Measurements from ENCODE around the gene EXOC6.

Gene EXOC6

DNA sequence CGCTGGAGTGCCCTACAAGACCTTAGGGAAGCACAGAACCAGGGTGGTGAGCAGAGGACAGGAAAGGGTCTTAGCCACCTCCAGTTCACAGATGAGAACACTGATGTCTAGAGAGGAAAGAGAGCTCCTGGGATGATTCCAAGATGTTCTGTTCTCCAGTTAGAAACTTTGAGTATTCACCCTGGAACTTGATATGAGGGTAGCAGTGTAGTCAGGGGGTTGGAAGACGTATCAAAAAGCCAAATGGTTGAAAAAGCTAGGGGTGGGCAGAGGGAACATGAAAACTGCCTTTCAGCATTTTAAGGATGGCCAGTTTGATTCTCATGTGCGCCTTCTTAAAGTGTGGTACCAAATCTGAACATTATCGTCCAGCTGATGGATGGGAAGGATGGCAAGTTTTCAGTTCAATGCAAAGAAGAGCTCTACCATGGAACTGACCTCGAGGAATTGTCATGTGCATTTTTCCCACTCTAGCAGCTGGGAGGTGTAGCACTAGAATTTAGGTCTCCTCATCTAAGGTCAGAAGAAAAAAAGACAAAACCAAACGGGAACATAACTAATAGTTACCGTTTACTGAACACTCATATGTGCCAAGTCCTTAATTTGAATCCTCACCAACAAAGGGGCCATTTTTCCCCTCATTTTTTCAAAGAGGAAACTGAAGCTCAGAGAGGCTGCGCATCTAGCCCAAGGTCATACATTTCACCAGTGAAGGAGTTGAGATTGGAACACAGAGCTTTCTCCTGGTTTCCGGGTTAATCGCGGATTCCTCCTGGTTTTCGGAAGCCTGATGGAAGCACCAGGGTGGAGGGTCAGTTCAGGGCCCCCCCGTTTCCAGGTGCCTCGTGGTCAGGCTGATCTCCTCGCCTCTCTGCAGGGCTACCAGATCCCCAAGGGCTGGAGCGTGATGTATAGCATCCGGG is 219.4 kb downstream of the EXOC6 start:
- Histone ChIP-seq H3K36me3 (ENCODE audit: control insufficient read depth in 5 of 5, insufficient read depth in 5 of 5, low read length in 5 of 5) (no peaks in the 10 kb centered on the region), H3K9ac (ENCODE audit: low read length in 5 of 5) (no peak overlapping the region), H3K9me3 (ENCODE audit: control insufficient read depth in 5 of 5, low read length in 5 of 5) (no peaks in the 10 kb centered on the region), H3K4me1 (ENCODE audit: control insufficient read depth in 5 of 5, insufficient read depth in 5 of 5, low read length in 5 of 5) (peaks cover 2 to 36% (median 33%) of the 10 kb centered on the region in 5 donors), H3K27ac (ENCODE audit: low read depth, low read length) (no peak overlapping the region), H3K4me3 (ENCODE audit: low read depth in 1 of 5, low read length in 5 of 5) (no peak overlapping the region), H3K27me3 (ENCODE audit: control insufficient read depth in 5 of 5, insufficient read depth in 4 of 5, low read length in 5 of 5) (peaks cover 78 to 96% (median 79%) of the 10 kb centered on the region in 5 donors)

DNA sequence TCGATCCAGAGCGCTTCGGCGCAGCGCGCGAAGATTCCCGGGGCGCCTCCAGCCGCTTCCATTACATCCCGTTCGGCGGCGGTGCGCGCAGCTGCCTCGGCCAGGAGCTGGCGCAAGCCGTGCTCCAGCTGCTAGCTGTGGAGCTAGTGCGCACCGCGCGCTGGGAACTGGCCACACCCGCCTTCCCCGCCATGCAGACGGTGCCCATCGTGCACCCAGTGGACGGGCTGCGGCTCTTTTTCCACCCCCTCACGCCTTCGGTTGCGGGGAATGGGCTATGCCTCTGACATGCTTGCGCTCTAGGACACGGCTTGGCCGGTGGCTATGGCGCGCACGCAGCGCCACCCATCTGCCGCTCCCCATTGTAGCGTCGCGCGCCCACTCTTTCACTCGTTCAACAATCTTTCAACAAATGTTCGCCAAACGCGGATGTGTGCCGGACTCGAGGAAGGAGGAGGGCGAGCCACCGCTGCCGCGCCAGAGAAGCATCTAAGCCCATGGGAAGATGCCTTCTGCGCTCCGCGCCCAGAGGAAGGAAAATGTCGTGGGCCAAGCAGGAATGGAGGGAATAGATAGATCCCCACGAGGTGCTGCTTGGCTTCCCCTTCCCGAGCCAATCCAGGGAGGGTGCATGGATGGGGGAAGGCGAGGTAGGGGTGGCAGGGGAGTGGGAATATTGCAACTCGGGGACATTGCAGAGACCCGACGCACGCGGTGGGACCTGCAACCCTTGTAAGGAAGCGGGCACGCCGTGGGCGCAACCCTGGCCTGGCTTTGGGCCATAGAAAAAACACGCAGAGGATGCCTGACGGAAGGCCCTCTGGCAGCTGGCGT is 220.3 kb downstream of the EXOC6 start:
- Histone ChIP-seq H3K4me3 (ENCODE audit: low read depth in 1 of 5, low read length in 5 of 5) (peak overlapping the region in 1 of 5 donors; percentile 1), H3K27ac (ENCODE audit: low read depth, low read length) (no peak overlapping the region), H3K27me3 (ENCODE audit: control insufficient read depth in 5 of 5, insufficient read depth in 4 of 5, low read length in 5 of 5) (peaks cover 82 to 96% (median 85%) of the 10 kb centered on the region in 5 donors), H3K9me3 (ENCODE audit: control insufficient read depth in 5 of 5, low read length in 5 of 5) (no peaks in the 10 kb centered on the region), H3K4me1 (ENCODE audit: control insufficient read depth in 5 of 5, insufficient read depth in 5 of 5, low read length in 5 of 5) (peaks cover 2 to 38% (median 37%) of the 10 kb centered on the region in 5 donors), H3K36me3 (ENCODE audit: control insufficient read depth in 5 of 5, insufficient read depth in 5 of 5, low read length in 5 of 5) (no peaks in the 10 kb centered on the region), H3K9ac (ENCODE audit: low read length in 5 of 5) (no peak overlapping the region)

DNA sequence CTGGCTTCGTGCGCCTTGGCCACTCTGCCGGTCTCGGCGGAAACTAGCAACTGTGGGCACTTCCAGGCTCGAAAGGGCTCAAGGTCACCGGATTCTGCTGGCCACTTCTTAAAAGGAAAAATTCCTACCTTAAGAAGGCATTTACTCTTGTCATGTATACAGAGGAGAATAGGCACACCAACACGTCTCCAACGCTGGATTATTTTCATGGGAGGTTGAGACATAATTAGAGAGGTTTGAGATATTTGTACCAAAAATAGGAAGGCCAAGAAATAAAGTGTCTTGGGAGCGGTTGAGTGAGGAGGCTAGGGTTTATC is 220.9 kb downstream of the EXOC6 start:
- no peaks in the 10 kb centered on the region for H3K9me3 ChIP-seq (ENCODE audit: control insufficient read depth in 5 of 5, low read length in 5 of 5)
- no peak overlapping the region for H3K9ac ChIP-seq (ENCODE audit: low read length in 5 of 5)
- H3K27ac ChIP-seq (ENCODE audit: low read depth, low read length), result no peak overlapping the region
- peaks cover 78 to 96% (median 84%) of the 10 kb centered on the region in 5 donors for H3K27me3 ChIP-seq (ENCODE audit: control insufficient read depth in 5 of 5, insufficient read depth in 4 of 5, low read length in 5 of 5)
- peaks cover 2 to 43% (median 43%) of the 10 kb centered on the region in 5 donors for H3K4me1 ChIP-seq (ENCODE audit: control insufficient read depth in 5 of 5, insufficient read depth in 5 of 5, low read length in 5 of 5)
- no peaks in the 10 kb centered on the region for H3K36me3 ChIP-seq (ENCODE audit: control insufficient read depth in 5 of 5, insufficient read depth in 5 of 5, low read length in 5 of 5)
- no peak overlapping the region for H3K4me3 ChIP-seq (ENCODE audit: low read depth in 1 of 5, low read length in 5 of 5)

DNA sequence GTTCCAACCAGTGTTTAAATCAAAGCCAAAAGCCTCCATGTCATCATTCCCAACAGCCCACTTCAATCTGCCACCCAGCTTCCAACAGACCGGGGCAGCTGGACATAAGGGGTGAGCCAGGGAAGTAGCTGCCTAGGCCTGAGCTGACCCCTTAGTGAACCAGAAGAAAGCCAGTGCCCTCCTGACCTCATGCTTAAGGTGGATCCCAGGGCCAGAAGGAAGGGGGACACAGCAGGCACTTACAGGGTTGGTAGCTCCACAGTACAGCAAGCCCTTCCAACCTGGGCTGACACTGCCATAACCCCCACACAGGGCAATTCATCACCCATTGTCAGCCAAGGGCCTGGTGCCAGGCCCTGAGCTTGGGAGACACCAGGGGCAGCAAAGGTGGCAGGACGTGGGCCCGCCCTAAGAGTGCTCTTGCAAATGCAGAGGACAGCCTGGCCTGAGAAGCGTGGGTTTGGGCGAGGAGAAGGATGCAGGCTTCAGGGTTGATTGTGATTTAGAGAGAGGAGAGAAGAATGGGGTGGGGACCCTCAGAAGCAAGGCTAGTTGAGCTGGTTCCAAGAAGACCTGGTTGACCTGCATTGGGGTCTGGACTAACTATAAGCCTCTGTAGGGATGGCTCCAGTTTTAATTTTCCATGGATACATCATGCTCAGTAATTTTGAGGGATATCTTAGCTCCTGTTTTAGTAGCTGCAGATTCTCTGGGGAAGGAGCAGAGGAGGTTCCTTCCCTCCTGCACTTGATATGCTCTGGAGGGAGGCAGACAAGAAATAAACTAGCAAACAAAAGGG is 222.3 kb downstream of the EXOC6 start:
- peaks cover 2 to 53% (median 51%) of the 10 kb centered on the region in 5 donors for H3K4me1 ChIP-seq (ENCODE audit: control insufficient read depth in 5 of 5, insufficient read depth in 5 of 5, low read length in 5 of 5)
- no peak overlapping the region for H3K27ac ChIP-seq (ENCODE audit: low read depth, low read length)
- no peak overlapping the region for H3K4me3 ChIP-seq (ENCODE audit: low read depth in 1 of 5, low read length in 5 of 5)
- H3K9me3 ChIP-seq (ENCODE audit: control insufficient read depth in 5 of 5, low read length in 5 of 5), result no peaks in the 10 kb centered on the region
- H3K36me3 ChIP-seq (ENCODE audit: control insufficient read depth in 5 of 5, insufficient read depth in 5 of 5, low read length in 5 of 5), result no peaks in the 10 kb centered on the region
- no peak overlapping the region for H3K9ac ChIP-seq (ENCODE audit: low read length in 5 of 5)
- H3K27me3 ChIP-seq (ENCODE audit: control insufficient read depth in 5 of 5, insufficient read depth in 4 of 5, low read length in 5 of 5), result peaks cover 79 to 94% (median 84%) of the 10 kb centered on the region in 5 donors

DNA sequence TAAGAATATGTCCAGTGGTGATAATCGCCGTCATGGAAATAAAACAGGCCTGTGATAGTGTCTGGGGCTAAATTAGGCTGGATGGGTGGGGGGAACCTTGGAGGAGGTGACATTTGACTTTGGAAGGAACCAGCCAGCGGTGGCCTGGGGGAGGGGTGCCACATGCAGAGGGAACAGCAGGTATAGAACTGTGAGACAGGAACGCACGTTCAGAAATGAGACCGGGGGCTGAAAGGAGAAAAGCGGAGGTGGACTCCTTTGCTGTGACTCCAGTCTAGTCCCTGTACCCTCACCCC is 222.8 kb downstream of the EXOC6 start:
- H3K27ac ChIP-seq (ENCODE audit: low read depth, low read length), result no peak overlapping the region
- peaks cover 77 to 90% (median 84%) of the 10 kb centered on the region in 5 donors for H3K27me3 ChIP-seq (ENCODE audit: control insufficient read depth in 5 of 5, insufficient read depth in 4 of 5, low read length in 5 of 5)
- H3K9ac ChIP-seq (ENCODE audit: low read length in 5 of 5), result no peak overlapping the region
- peaks cover 2 to 51% (median 48%) of the 10 kb centered on the region in 5 donors for H3K4me1 ChIP-seq (ENCODE audit: control insufficient read depth in 5 of 5, insufficient read depth in 5 of 5, low read length in 5 of 5)
- no peaks in the 10 kb centered on the region for H3K36me3 ChIP-seq (ENCODE audit: control insufficient read depth in 5 of 5, insufficient read depth in 5 of 5, low read length in 5 of 5)
- no peak overlapping the region for H3K4me3 ChIP-seq (ENCODE audit: low read depth in 1 of 5, low read length in 5 of 5)
- H3K9me3 ChIP-seq (ENCODE audit: control insufficient read depth in 5 of 5, low read length in 5 of 5), result no peaks in the 10 kb centered on the region

DNA sequence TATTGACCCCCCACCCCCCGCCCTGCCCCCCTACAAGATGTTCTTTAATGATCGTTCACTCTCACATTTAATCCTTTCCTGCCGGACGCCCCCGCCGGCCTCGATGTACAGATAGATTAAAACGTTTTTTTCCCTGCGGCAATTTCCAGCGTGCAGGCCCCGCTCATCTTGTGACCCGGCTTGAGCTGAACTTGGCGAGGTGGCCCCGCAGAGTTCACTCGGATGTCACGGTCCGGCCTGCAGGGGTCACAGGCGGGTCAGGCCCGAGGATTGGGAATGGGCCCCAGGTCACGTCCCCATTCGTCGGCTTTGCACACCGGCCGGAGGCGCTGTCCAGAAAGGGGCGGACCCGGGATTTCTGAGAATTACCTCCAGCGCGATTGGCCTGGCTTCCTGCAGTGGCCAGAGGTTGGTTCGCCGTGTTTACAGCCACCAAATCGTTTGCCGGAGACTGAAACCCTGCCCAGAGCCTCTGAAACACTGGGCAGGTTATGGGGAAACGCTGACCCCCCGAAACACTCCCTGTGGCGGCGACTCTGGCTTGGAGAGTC is 223.4 kb downstream of the EXOC6 start:
- H3K36me3 ChIP-seq (ENCODE audit: control insufficient read depth in 5 of 5, insufficient read depth in 5 of 5, low read length in 5 of 5), result no peaks in the 10 kb centered on the region
- H3K4me3 ChIP-seq (ENCODE audit: low read depth in 1 of 5, low read length in 5 of 5), result peak overlapping the region; percentile 39 to 67 (median 54)
- H3K9ac ChIP-seq (ENCODE audit: low read length in 5 of 5), result no peak overlapping the region
- H3K27ac ChIP-seq (ENCODE audit: low read depth, low read length), result no peak overlapping the region
- H3K9me3 ChIP-seq (ENCODE audit: control insufficient read depth in 5 of 5, low read length in 5 of 5), result no peaks in the 10 kb centered on the region
- peaks cover 72 to 84% (median 78%) of the 10 kb centered on the region in 5 donors for H3K27me3 ChIP-seq (ENCODE audit: control insufficient read depth in 5 of 5, insufficient read depth in 4 of 5, low read length in 5 of 5)
- peaks cover 2 to 50% (median 48%) of the 10 kb centered on the region in 5 donors for H3K4me1 ChIP-seq (ENCODE audit: control insufficient read depth in 5 of 5, insufficient read depth in 5 of 5, low read length in 5 of 5)

DNA sequence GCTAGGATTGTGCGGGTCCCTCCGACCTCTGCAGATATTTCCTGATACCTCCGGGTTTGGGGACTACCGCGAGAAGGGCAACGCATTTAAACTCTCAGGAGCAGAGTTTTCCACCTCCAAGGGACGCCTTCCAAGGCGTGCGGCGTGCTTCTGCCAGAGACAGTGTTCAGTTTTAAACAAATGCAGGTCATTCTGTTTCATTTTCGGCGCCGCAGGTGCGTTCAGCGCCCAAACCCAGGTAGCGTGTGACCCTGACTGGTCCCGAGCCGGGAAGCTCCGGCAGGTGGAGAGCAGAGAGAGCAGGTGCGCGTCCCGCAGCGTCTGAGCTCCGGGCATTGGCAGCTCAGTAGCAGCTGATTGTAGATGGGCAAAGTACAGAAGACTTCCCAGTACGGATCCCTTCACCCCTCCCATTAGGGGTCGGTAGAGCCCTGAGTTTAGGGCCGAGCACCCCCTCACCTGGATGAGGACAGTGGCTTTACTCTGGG is 223.9 kb downstream of the EXOC6 start:
- H3K36me3 ChIP-seq (ENCODE audit: control insufficient read depth in 5 of 5, insufficient read depth in 5 of 5, low read length in 5 of 5), result no peaks in the 10 kb centered on the region
- H3K4me1 ChIP-seq (ENCODE audit: control insufficient read depth in 5 of 5, insufficient read depth in 5 of 5, low read length in 5 of 5), result peaks cover 2 to 50% (median 48%) of the 10 kb centered on the region in 5 donors
- peak overlapping the region; percentile 39 to 67 (median 54) for H3K4me3 ChIP-seq (ENCODE audit: low read depth in 1 of 5, low read length in 5 of 5)
- H3K27ac ChIP-seq (ENCODE audit: low read depth, low read length), result no peak overlapping the region
- H3K27me3 ChIP-seq (ENCODE audit: control insufficient read depth in 5 of 5, insufficient read depth in 4 of 5, low read length in 5 of 5), result peaks cover 68 to 81% (median 74%) of the 10 kb centered on the region in 5 donors
- H3K9ac ChIP-seq (ENCODE audit: low read length in 5 of 5), result no peak overlapping the region
- no peaks in the 10 kb centered on the region for H3K9me3 ChIP-seq (ENCODE audit: control insufficient read depth in 5 of 5, low read length in 5 of 5)

DNA sequence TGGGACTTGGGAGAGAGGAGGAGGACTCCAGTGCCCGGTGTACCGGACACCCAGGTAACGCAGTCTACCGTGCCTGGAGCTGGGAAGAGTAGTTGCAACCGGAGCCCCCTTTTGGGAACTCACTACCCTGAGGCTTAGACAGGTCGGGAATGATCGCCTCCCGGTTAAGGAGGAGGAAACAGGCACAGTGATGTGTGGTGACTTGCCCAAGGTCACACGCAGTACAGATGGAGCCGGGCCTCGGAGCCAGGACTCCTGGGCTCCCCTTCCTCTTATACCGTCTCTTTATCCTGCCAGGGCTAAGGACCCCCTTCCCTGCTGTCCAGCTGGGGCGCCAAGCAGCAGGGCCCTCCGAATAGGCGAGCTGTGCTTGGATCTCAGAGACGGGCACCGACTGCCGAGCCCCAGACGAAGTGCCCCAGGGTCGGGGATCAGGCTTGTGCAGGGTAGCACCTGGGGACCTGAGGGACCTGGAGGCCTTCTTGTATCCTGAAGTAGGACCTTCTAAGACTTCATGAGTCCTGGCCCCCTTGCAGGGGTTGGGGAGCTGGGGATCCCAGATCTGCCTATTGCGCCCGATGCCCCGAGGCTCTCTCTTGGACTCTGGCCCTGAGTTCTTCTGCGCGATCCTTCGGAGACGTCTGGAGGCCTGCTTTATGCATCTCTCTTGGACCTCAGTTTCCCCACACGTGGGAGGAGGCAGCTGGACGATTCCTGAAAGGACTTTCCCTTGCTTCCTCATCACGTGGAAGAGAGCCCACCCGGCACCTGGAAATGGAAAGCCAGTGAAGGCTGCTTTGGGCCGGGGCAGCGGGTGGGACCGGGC is 224.6 kb downstream of the EXOC6 start:
- Histone ChIP-seq H3K36me3 (ENCODE audit: control insufficient read depth in 5 of 5, insufficient read depth in 5 of 5, low read length in 5 of 5) (no peaks in the 10 kb centered on the region), H3K4me3 (ENCODE audit: low read depth in 1 of 5, low read length in 5 of 5) (peak overlapping the region in 3 of 5 donors; percentile 36 to 54 (median 54)), H3K27me3 (ENCODE audit: control insufficient read depth in 5 of 5, insufficient read depth in 4 of 5, low read length in 5 of 5) (peaks cover 63 to 74% (median 67%) of the 10 kb centered on the region in 5 donors), H3K9me3 (ENCODE audit: control insufficient read depth in 5 of 5, low read length in 5 of 5) (no peaks in the 10 kb centered on the region), H3K27ac (ENCODE audit: low read depth, low read length) (no peak overlapping the region), H3K4me1 (ENCODE audit: control insufficient read depth in 5 of 5, insufficient read depth in 5 of 5, low read length in 5 of 5) (peaks cover 2 to 50% (median 48%) of the 10 kb centered on the region in 5 donors), H3K9ac (ENCODE audit: low read length in 5 of 5) (no peak overlapping the region)
